Right renal cortex interstitium (tissue), 3 donors: ENCODE measurements around the gene OR51A2. TPM values are rescaled to one million over a fixed set of nuclear protein-coding genes. Genes with fewer than 3 reads are reported as not detected.
A peak's percentile ranks its signal among the peaks of the same experiment; 100 is the strongest.
"Not testable (repeated sequence)": the region's sequence is repeated elsewhere in the genome, so short reads cannot be mapped to it uniquely, and the experiment has no call there.

Experiments
- DNase-seq, 3 donors: peaks; one replicate each; pipeline ENCODE4 v3.0.0-alpha.2; 2013; ENCODE audit warnings: low read depth in 3 of 3, low spot score in 2 of 3
- polyA plus RNA-seq, 3 donors: library from polyadenylated mRNA; unstranded; fragments of 120-200 nt; gene quantifications; one replicate each; pipeline ENCODE4 v1.2.1, GENCODE V29; 2013; ENCODE audit not compliant: insufficient read length in 3 of 3

OR51A2 gene
- polyA plus RNA-seq, result not detected

GRCh38 chr11:4955613-4956012 is at the start of gene OR51A2:
Gene OR51A2 (minus strand): TSS chr11:4955713. CDS start chr11:4955713, 0 bp downstream.
- DNase-seq, result not testable (repeated sequence)

DNA sequence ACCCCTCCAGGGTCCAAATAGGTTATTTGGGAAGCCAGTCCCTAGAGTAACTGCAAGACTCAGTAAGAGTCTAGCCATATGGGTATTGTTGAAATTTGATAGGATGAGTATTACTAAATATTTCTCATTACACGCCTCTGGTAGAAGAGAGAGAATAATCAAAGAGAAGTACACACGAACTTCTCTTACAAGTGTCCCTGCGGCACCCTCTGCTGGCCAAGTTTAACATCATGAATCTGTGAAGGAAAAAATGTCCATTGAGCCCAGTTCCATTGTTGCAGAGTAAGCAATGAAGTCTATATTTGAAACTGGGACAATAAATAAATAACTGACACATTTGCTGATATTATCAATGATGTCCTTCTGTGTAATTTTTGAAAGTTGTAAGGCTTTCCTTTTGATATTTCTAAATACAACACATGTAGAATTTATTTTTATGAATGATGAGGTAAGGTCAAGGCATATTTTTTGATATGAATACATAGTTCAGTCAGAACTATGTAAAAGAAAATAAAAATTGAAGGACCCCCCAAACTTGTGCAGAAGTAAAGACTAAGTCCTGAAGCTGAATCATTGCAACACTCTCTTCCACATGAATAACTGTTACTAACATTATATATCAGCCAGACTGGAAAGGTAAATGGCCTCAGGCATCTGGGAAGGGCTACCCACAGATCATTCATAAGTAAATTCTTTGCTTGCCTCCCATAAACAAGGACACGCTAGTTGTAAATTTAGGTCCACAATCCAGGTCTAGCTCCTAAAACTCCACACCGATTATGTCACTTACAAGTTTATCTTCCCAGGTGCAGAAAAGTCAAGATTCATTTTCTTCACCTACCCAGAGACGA is 49.1 kb upstream of the OR51A2 start:
- DNase-seq, result peak; percentile 29 to 40 (median 31)

- DNase-seq, result no peak
These were observed 39.0 kb upstream of the OR51A2 start, which contains the start of gene OR51L1 for GRCh38 chr11:4994551-4994950. Gene OR51L1 (plus strand): TSS chr11:4994851. CDS start chr11:4998983, 4,132 bp downstream.

DNA sequence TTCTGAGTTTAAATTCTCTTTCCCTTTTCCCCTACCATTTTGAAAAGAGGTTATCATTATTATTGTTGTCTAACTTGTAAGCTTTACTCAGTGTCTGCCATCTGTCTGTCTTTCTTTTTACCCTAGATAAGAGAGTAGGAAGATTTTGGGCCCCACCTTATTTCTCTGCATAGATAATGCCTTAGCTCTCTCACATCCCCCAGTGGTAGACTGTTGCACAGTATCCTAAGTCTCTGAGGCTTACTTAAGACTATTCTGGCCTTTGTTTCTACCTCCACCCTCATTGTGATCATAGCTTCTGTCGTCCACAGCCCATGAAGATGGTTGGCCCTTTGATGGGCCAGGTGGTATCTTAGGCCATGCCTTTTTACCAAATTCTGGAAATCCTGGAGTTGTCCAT is 35.5 kb upstream of the OR51A2 start:
- no peak for DNase-seq

- peak; percentile 53 to 64 (median 57) for DNase-seq
These were observed 28.3 kb upstream of the OR51A2 start for GRCh38 chr11:4983841-4984240.

GRCh38 chr11:4982678-4983077 is 27.2 kb upstream of the OR51A2 start:
- DNase-seq, result no peak

GRCh38 chr11:4979036-4979435 is 23.5 kb upstream of the OR51A2 start:
- no peak for DNase-seq

DNA sequence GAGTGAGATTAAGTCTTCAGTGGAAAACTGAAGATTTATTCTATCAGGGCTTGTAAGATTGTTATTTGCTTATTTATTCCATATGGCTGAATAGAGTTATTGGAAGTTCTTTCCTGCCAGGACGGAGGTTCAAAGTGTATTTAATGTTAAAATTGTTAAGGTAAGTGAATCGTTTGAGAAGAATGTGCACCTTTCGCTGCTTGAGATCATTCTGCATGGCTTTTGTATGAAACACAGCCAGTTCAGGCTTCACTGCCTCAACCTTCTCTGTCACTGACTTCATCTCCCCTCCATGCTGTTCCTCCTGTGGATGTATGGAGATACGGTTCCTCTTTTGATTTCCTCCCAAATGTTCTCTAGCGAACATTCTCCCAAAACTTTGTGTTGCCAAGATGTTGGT is 19.9 kb upstream of the OR51A2 start:
- no peak for DNase-seq

DNA sequence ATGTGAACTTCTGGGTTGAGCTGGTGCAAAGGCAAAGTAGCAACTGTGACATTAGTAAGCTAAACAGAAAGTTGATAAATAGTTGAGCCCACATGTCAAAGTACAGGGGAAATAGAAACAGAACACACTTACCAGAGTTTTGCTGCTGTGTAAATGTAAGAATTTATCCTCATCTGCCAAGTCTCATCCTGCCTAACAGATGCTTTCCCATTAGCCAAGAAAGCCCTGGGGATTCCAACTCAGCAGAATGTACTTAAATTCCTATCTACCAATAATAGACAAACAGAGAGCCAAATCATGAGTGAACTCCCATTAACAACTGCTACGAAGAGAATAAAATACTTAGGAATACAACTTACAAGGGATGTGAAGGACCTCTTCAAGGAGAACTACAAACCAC is 7.3 kb upstream of the OR51A2 start:
- DNase-seq, result no peak

- no peak for DNase-seq
These were observed 5.4 kb upstream of the OR51A2 start for GRCh38 chr11:4960877-4961276.

GRCh38 chr11:4957396-4957795 is 1.9 kb upstream of the OR51A2 start:
- no peak for DNase-seq

DNA sequence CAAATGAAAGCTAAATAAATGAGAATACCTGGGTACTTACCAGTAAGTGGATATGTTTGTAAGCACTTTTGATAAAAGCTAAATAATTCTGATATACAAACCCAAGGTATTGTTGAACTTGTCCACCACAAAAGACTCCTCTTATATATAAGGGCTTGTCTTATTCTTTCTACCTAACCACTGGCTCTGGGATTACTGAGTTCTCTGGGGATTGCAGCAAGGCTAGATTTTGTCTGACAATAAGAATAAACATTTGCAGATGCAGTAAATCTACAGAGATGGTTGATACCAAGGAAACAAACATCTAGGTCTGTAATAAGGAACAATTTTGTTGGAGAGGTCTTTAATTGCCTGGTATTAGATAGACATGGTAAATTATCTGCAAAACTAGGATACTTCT is 8.0 kb downstream of the OR51A2 start, which contains the start of gene OR51A4:
OR51A4 (minus strand) TSS at position 101 of the 400 bp plus-strand sequence. CDS start 505 bp downstream, outside the sequence.
- no peak for DNase-seq

GRCh38 chr11:4936745-4937144 is 18.8 kb downstream of the OR51A2 start:
- DNase-seq, result no peak

DNA sequence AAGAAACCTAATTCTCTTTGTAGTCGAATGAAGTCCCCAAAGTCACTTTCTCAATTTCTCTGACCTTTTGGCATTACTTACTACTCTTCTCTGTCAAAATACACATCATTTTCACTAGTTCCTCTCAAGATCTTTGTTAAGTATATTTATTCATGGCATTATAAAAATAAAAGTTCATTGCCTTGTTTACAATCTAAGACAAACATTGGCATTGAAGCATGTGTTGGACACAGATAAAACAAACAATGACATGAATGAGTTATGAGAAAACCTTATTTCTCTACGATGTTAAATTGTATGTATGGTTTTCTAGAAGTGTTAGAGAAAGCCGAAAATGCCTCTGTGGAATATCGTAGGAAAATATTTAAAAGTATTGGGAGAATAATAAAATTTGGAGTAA is 22.8 kb downstream of the OR51A2 start:
- DNase-seq, result no peak

DNA sequence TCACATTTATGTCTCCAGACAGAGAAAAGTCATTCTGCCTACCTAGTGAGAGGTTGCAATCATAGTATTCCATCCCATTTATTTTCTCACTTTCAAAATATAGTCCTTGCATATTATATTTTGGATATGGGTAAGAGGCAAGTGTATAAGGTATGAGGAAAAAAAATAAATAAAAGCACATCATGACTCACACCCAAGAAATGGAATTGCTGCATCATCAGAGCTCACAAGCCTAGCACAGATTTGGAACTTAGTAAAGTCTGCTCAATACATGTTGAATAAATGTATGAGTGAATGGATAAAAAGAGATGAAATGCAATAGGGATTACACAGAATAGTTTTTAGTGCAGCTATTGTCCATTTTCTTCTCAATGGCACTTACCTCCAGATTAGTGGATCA is 28.9 kb downstream of the OR51A2 start:
- no peak for DNase-seq

DNA sequence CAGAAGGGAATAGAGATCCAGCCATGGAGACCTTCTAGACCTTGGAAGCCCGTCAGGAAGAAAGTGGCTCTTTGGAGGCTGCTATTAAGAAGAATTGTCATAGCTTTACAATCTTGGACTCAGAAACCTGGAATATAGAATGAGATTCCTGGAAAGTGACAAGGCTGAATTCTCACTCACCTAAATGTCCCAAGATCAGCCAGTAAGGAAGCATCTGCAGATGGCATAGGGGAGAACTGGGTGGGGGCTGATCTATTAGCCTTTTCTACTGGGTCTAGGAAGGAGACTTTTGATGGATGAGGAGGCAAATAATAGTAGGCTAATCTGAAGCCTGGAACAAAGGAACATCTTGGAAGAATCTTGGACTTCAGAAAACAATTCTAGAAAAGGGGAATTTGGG is 31.3 kb downstream of the OR51A2 start, which contains the start of gene OR51G1:
OR51G1 (minus strand) TSS at position 101 of the 400 bp plus-strand sequence; CDS start at position 101, 0 bp downstream.
- DNase-seq, result no peak

DNA sequence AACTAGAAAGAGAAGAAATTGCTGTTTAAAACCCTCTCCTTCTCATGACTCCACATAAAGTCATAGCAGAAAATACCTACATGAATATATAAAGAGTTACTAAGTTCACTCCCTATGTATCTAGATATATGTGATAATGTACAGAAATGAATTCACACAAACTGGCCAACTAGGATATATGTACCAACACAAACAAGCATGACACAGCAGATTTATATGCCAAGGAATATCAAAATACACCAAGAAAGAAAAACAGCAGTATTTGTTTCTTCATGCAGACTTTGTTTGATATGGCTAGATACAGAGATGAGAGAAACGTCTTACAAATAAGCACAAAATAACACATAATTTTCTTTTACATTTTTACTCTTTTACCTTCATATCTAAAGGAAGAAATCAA is 33.2 kb downstream of the OR51A2 start:
- DNase-seq, result no peak

GRCh38 chr11:4921796-4922195 is 33.7 kb downstream of the OR51A2 start:
- DNase-seq, result no peak

DNA sequence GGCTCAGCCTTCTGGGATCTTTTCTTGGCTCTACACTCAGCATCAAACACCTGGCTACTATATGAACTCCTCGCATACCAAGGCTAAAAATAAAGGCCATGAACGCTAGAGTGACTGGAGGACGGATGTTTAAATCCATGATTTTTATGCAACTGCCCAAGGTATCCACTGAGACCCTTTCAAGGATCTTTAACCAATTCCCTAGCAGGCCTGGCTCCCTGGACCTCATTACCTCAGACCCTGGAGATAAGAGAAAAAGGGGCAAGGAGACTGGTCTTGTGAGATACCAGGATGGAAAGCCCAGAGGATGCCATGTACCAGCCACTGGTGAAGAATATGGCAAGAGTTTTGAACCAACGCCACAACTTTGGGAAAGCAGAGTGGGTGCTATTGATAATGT is 36.3 kb downstream of the OR51A2 start, which contains the start of gene OR51G2:
OR51G2 (minus strand) TSS at position 101 of the 400 bp plus-strand sequence. CDS start 3,687 bp downstream, outside the sequence.
- DNase-seq, result no peak

- DNase-seq, result peak in 1 of 3 donors; percentile 4
These were observed 38.9 kb downstream of the OR51A2 start for GRCh38 chr11:4916581-4916980.
